ENCODE data around the gene LRP5.
"Not testable (repeated sequence)": the region's sequence is repeated elsewhere in the genome, so short reads cannot be mapped to it uniquely, and the experiment has no call there.

Gene LRP5

DNA sequence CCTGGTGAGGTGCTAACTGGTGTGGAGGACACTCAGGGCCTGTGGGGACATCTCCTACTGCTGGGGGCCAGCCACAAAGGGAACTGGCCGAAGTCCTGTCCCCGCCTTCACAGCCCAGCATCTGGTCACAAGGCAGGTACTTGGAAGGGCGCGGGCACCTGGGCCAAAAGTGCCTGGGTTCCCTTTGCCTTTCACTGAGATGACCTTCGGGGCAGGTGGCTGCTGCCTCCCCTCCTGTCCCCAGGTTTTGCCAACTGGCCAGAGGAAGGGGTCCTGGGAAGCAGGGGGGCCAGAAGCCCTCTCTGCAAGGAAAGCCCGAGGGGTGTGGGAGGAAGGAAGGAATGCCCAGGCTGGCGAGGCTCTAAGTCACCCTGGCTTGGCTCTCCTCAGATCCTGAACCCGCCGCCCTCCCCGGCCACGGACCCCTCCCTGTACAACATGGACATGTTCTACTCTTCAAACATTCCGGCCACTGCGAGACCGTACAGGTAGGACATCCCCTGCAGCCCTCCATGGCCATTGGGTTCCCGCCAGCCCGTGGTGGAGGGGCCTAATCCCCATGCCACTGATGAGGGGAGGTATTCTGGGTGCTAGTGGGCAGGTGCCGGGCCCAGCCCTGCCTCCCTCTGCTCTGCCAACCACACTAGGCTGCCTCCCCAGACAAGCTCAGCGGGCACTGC is 133.8 kb downstream of the LRP5 start:
- no peak for DNase-seq

DNA sequence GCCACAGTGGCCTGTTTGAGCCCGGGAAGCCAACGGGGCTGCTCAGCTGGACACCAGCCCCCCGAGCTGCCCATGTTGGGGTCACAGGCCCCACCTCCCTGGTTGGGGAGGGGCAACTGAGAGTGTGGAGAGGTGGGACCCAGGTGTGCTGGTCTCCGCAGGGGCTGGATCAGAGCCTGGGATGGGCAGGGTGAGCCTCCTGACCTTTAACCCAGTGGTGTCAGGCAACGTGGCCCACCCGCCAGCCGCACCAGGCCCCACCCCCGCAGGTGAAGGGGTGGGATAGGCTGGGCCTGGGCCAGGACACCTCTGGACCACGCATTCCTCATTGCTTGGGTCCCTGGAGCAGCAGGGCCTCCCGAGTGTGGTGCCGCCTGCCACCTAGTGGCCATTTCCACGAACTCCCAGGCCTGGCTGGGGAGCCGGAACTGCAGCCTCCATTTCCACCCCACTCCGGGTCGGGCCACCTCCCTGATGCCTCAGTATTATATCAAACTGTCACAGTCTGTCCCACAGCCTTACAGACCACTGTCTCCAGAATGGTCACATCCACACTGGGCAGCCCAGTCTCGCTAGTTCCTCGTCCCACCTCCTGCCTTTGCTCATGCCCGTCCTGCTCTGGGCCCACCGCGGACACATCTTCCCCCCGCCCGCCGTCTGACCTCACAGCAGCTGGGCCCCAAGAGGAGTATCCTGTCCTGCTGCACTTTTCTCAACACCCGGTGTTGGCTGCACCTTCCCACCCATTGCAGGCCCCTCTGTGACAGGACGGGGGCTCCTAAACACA is 134.8 kb downstream of the LRP5 start:
- peak; percentile 64 for DNase-seq

DNA sequence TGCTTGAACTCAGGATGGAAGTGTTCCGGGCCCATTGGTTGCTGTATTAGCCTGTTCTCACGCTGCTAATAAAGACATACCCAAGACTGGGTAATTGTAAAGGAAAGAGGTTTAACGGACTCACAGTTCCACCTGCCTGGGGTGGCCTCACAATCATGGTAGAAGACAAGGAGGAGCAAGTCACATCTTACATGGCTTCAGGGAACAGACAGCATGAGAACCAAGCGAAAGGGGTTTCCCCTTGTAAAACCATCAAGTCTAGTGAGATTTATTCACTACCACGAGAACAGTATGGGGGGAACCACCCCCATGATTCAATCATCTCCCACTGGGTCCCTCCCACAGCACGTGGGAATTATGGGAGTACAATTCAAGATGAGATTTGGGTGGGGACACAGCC is 135.5 kb downstream of the LRP5 start:
- not testable (repeated sequence) for DNase-seq

DNA sequence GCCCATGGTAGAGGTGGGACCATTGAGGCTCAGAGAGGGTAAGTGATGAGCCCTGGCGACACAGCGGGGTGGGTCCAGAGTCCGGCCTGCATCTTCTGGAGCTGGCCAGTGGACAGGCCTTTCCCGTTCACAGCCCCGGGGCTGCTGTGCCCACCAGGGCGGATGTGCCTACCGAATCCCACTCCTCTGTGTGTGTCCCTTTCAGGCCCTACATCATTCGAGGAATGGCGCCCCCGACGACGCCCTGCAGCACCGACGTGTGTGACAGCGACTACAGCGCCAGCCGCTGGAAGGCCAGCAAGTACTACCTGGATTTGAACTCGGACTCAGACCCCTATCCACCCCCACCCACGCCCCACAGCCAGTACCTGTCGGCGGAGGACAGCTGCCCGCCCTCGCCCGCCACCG is 136.2 kb downstream of the LRP5 start:
- no peak for DNase-seq

DNA sequence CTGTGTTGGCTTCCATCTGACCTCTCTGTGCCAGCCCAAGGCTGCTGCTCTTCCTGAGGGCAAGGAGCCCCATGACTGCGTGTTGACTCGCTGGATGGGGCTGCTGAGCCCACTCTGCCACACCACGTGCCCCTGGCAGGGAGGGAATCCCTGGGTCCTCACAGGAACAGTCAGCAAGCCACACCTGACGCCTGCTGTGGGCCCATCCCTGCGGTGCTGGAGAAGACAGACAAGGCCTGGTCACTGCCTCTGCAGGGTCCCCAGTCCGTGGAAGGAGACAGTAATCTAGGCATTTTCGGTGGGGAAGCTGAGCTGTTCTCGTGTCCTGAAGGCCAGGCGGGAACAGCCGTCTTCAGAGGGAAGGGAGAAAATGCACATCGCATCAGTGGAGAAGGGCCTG is 137.6 kb downstream of the LRP5 start:
- DNase-seq = no peak

DNA sequence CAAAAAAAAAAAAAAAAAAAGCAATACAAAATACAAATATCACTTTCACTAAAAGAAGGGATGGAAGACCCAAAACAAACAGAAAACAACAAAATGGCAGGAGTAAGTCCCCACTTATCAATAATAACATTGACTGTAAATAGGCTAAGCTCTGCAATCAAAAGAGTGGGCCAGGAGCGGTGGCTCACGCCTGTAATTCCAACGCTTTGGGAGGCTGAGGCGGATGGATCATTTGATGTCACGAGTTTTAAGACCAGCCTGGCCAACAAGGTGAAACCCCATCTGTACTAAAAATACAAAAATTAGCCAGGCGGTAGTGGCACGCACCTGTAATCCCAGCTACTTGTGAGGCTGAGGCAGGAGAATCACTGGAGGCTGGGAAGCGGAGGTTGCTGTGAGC is 138.3 kb downstream of the LRP5 start:
- no peak for DNase-seq

DNA sequence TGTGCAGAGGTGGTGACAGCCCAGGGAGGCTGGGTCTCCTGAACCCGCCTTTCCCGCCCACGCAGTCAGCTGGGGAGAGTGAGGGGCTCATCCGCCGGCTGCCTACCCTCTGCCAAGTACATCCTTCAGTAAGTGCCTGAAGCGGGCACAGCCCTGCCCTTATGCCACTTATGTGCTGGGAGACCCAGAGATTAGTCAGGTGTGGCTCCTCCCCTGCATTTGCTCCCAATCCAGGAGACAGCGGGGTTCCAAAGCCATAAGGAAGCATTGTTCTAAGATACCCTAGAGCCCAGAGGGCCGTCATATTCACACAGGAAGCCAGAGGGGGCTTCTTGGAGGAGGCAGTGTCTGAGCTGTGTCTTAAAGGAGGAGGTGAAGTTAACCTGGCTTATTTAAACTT is 142.4 kb downstream of the LRP5 start:
- DNase-seq = peak; percentile 84

DNA sequence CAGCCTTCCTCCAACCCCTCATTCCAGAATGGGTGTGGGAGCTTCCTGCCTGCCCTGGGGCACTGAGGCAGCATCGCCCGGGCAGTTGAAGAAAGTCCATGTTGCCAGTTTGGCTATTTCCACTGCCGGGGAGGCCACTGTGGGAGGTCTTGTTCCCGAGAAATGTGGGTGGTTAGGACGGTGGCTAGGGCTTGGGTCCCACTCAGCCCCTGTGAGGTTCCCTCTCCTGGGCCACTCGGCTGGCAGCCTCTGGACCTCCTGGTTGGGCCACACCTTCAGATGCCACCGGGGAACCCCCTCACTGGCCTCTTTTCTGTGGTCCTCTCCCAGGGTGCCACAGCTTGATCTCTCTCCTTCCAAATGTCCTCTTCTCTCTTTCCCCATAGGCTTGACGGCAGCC is 143.1 kb downstream of the LRP5 start:
- no peak for DNase-seq

DNA sequence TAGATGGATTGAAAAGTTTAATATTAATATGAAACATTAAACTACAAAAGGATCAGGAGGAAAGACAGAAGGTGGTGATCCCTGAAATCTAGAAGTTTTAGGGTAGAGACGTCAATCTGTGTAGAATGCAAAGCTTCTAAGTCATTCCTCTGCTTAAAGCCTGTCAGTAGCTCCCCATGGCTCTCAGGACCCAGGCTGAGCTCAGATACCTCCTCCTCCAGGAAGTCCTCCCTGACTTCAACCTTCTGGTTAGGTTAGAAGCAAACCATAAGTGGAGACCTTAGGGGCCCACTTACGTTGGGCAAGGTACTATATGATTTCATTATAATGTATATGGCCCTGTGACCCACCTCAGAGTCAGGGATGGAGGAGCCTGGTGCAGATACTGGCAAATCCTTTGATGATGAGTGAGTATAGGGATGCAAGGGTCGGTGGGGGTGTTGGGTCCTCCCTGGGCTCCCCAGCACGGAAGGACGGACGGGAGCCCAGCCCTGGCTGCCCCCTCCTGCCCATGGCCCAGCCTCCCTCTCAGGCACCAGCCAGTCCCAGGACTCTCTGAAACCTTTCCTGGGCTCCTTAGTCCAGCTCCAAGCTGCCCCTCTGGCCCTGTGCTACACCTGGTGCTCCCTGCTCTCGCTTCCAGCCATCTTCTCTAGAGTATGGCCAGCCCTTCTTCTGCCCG is 145.0 kb downstream of the LRP5 start:
- DNase-seq = no peak

DNA sequence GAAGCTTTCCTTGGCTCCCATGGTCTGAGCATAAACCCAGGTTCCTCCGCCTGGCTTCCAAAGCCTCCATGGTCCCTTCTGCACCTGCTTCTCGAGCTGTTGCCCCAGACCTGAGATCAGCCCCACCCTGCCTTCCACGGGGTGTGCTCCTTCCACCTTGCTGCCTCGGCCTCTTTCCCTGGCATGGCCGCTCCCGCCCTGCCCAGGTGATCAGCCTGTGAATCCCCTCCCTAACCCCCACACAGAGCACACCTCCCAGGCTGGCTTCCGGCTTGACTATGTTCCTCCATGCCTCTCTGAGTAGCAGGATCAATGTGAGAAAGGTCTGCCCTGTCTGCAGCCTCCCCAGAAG is 145.5 kb downstream of the LRP5 start:
- DNase-seq = no peak

DNA sequence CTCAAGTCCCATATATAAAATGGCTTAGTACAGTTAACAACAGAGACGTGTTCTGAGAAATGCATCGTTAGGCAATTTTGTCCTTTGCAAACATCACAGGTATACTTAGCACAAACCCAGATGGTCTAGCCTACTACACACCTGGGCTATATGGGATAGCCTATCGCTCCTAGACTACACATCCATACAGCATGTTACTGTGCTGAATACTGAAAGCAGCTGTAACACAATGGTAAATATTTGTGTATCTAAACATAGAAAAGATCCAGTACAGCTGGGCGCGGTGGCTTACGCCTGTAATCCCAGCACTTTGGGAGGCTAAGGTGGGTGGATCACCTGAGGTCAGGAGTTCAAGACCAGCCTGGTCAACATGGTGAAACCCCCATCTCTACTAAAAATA is 145.9 kb downstream of the LRP5 start:
- DNase-seq = not testable (repeated sequence)

DNA sequence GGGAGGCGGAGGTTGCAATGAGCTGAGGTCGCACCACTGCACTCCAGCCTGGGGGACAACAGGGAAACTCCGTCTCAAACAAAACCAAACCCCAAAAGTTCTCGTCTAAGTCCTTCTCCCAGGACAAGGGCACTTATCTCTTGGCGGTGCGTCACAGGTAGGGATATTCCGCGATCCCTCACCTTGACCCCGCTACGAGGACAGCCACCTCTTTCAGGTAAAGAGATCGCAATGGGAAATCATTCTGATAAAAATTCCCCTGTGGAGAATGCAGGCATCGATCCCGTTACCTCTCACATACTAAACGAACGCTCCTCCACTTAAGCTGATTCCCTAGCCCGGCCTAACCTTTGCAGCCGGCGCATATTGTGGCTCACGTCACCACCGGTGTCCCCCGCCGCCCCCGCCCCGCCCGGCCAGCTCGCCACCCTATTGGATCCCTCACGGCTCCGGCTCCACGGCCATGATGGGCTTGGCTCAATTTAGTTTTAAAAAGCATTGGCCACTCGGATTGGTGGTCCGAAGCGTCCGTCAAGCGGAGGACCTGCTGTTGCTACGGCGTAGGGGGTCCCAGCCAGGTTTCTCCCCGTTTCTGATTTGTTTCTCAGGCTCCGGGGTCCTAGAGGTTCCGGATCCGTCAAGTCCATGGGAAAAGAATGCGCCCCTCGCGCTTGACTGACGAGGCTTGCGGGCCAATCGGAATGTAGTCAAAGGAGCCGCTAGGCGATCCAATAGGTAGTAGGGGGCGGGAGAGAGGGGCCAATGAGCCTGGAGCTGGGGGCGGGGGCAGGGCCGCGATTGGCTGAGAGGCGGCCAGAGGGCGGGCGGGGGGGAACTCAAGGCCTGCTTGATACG is 147.7 kb downstream of the LRP5 start:
- peak; percentile 99 for DNase-seq

DNA sequence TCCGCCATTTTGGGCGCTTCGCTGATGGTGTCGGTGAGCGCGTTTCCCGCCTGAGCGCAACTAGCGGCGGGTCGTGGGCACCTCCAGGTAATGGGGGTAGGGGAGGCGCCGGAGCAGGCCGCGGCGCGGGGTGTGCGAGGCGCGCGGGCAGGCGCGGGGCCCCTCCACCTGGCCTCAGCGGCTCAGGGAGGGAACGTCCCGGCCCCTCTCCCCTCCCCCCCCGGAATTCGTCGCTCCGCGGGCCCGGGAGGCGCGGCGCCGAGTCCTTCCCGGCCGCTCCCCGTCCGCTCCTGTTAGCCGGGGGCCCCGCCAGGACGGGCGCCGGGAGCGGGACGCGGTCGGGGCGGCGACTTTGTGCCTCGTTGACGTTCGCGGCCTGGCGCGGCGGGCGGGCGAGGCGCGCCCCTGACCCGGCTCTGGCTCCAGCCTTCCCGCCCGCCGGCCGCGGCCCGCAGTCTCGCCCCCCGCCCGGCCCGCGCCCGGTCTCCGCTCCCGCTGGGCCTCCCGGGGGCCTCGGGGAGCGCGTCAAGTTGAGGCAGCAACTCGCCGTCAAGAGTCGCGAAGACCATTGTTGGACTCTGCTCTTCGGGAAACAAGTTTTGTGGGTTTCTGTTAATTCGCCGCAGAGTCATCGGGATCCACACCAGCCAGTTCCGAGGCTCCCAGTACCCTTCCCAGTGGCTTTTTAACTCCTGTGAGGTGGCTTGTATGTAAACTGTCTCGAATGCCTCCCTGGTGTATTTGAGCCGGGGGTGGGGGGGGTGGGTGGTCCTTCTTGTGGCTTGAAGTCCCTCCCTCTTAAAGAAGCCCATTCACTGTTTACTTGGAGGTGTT is 148.6 kb downstream of the LRP5 start, which contains the start of gene PPP6R3:
TSS of gene PPP6R3 (plus strand) at position 12 of the 834 bp plus-strand sequence. CDS start 76,913 bp downstream, outside the sequence.
- DNase-seq = peak; percentile 29

DNA sequence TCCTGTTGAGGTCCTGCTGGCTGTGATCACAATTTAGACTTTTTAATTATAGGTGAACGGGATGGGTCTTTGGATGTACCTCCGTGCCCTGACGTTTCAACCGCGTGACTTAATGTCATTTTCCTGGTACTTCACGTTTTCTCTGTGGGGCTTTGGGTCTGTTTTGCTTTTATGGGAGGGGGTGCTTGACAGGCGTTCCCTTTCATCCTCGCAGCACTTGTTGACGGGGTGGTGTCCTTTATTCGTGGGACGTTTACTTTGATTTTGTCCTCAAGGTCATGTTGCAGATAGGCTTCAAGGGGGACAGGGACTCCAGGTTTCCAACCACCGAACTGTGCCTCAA is 149.2 kb downstream of the LRP5 start:
- DNase-seq = no peak

DNA sequence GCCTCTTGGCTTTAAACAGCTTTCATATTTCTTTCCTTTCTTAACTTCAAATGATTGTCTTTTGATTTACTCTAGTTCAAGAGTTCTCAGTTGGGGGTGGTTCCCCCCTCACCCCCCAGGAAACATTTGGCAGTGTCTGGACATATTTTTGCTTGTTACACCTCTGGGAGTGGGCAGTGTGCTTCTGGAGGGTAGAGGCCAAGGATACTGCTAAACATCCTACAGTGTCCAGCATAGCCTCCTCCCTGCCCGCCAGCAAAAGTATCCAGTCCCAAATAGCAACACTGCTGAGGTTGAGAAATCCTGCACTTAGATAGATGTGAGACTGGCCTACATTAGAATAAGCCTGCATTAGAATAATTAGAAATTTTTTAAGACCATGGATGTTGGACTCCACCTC is 151.3 kb downstream of the LRP5 start:
- no peak for DNase-seq

DNA sequence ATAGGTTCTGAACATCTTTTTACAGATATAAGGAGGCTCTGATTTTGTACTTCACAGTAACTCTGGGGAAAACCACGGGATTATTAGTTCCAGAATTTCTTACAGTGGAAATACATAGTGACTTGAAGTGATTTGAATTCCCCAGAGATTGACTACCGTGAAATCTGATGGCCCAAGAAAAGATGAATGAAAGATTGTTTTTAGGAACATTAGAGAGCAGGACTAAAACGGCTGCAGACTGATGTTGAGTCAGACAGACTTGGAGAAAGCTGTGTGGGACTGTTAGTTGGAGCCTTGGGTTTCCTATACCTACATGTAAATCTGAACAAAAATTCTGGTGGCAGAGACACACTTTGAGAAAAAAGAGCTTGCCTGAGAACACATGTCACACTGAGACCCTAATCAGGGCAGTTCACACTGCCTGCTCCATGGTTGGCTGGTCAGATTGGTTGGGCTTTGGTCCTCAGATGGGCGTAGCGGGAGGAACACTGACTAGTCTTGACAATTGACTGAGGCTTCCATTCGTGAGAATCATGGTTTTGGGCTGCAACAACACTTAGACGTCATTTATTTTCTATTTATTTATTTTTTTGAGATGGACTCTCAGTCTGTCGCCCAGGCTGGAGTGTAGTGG is 154.9 kb downstream of the LRP5 start:
- no peak for DNase-seq

DNA sequence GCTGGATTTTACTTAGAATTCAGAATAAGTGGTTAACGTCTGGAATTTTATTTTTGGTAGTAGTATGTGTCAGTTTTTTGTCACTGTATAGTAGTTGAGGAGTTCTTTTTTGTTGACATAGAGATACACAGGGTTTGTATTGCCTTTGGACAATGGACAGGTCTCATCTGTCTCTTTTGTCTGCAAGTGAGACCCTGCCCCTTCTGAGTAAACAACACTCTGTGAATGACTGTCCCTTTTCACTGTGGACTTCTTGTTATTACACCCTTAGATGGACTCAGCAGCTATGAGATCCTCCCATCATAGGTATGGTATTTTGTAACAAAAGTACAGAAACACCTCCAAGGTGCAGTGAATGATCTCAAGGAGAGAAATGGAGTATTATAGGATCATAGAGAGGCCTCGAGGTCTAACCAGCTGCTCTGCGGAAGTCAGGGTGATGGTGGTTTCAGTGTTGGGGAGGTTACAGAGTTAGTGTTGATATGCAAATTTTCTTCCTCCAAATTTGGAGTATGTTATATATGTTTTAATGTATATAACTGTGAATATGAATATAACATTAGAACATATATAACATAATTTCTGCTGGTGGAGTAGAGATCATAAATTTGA is 155.9 kb downstream of the LRP5 start:
- peak; percentile 10 for DNase-seq

DNA sequence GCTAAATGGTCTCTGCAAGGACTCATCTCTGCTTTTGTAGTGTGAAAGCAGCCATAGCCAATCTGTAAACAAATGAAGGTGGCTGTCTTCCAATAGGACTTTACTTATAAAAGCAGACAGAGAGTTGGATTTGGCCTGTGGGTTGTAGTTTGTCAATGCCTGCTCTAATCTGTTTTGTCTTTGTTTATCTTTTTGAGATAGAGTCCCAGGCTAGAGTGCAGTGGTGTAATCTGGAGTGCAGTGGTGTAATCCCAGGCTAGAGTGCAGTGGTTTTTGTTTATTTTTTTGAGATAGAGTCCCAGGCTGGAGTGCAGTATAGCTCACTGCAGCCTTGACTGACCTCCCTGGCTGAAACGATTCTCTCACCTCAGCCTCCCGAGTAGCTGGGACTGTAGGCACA is 156.7 kb downstream of the LRP5 start:
- peak; percentile 6 for DNase-seq

DNA sequence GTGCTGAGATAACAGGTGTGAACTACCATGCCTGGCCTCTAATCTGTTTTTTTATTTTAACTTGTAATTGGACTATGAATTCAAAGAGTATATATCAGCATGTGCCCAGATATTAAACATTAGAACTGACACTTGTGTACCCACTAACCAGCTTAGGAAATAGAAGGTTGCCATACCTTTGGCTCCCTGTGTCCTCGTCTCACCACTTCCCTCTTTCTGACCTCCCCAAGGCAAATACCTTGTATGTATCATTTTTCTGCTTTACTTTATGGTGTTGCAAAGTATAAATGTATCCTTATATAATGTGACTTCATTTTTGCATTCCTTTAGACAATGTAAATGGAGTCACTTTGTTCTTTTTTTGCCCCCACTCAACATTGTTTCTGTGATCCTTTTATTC is 157.3 kb downstream of the LRP5 start:
- no peak for DNase-seq

DNA sequence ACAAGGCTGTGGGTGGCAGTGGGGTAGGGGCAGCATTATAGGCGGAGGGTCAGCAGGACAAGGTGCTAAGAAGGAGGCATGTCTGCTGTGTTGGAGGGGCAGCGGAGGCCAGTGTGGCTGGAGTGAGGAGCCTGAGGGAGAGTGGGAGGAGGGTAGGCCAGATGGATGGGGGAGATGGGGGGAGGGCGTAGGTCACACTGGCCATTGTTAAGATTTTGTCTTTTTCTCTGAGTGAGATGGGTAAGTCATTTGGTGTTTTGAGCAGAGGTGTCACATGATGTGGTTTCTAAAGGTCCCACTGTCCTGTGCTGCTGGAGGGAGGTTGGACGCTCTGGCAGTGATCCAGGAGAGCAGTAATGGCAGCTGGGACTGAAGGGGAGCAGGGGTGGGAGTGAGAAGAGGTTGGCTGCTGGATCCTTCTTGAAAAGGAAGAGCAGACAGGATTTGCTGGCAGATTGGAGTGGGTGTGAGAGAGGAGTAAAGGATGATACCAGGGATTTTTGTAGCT is 158.0 kb downstream of the LRP5 start:
- peak; percentile 61 for DNase-seq
